ENCODE data around the gene SCAMP5. TPM values are rescaled to one million over a fixed set of nuclear protein-coding genes. Genes with fewer than 3 reads are reported as not detected.

The SCAMP5 gene
- total RNA-seq, 1 donor from 2014 or later: 16.4 TPM

GRCh38 chr15:74956648-74957475 lies 38.5 kb upstream of the SCAMP5 start, which contains the start of gene RPP25:
Gene RPP25 (minus strand): TSS chr15:74956772. CDS start chr15:74956583, 189 bp downstream.
- Histone ChIP-seq H3K79me2 (ENCODE audit: low read depth) (no peaks in the 10 kb centered on the region), H2AFZ (replicated peaks) (peak within 1 kb of the TSS; percentile 54), H3F3A (ENCODE audit: low read depth) (peaks cover 38% of the 10 kb centered on the region), H3K27ac (no peak within 1 kb of the TSS), H3K9me3 (ENCODE audit: low read depth) (no peaks in the 10 kb centered on the region), H3K9ac (no peak within 1 kb of the TSS), H3K4me1 (peaks cover 28% of the 10 kb centered on the region), H3K27me3 (peaks cover 73% of the 10 kb centered on the region), H3K4me2 (peak within 1 kb of the TSS; percentile 78), H3K36me3 (no peaks in the 10 kb centered on the region), H4K20me1 (ENCODE audit: low read depth) (peaks cover 11% of the 10 kb centered on the region), H3K4me3 (peak within 1 kb of the TSS; percentile 49)
- peak; percentile 87 for DNase-seq (ENCODE audit: low spot score)
- Mint-ChIP-seq H3K4me3 (peak within 1 kb of the TSS; percentile 79), H3K9me3 (no peaks in the 10 kb centered on the region), H3K27ac (no peak within 1 kb of the TSS), H3K27me3 (ENCODE audit: insufficient read depth, low read depth) (peaks cover 48% of the 10 kb centered on the region), H3K4me1 (peaks cover 24% of the 10 kb centered on the region), H3K36me3 (no peaks in the 10 kb centered on the region)
- TF ChIP-seq EZH2phosphoT487 (IDR thresholded peaks at IDR 0.05) (peak; percentile 21), EZH2 (IDR thresholded peaks at IDR 0.05) (peak; percentile 59)
- TF ChIP-seq, protein P1, sequence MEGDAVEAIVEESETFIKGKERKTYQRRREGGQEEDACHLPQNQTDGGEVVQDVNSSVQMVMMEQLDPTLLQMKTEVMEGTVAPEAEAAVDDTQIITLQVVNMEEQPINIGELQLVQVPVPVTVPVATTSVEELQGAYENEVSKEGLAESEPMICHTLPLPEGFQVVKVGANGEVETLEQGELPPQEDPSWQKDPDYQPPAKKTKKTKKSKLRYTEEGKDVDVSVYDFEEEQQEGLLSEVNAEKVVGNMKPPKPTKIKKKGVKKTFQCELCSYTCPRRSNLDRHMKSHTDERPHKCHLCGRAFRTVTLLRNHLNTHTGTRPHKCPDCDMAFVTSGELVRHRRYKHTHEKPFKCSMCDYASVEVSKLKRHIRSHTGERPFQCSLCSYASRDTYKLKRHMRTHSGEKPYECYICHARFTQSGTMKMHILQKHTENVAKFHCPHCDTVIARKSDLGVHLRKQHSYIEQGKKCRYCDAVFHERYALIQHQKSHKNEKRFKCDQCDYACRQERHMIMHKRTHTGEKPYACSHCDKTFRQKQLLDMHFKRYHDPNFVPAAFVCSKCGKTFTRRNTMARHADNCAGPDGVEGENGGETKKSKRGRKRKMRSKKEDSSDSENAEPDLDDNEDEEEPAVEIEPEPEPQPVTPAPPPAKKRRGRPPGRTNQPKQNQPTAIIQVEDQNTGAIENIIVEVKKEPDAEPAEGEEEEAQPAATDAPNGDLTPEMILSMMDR (IDR thresholded peaks at IDR 0.05): no peak

DNA sequence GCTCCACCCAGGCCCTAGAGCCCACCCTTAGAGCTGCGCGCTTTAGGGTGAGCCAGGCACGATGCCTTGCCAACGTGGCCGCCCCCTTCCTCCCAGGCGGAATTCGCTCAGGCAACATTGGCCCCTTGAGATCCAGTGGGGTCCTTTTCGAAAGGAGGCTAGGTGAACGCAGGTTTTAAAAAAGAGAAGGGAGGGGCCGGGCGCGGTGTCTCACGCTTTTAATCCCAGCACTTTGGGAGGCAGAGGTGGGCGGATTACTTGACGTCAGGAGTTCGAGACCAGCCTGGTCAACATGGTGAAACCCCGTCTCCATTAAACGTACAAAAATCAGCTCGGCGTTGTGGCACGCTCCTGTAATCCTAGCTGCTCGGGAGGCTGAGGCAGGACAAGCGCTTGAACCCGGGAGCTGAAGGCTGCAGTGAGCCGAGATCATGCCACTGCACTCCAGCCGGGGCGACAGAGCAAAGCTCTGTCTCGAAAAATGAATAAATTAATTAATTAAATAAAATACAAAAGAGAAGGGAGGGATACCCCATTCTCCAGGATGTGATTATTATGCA lies 37.8 kb upstream of the SCAMP5 start:
- no peak overlapping the region for H3K9ac ChIP-seq
- peak; percentile 1 for TF ChIP-seq EZH2 (IDR thresholded peaks at IDR 0.05)
- TF ChIP-seq, protein P1 (IDR thresholded peaks at IDR 0.05): no peak
- no peaks in the 10 kb centered on the region for H3K36me3 Mint-ChIP-seq
- H3K27ac ChIP-seq: no peak overlapping the region
- H2AFZ ChIP-seq (replicated peaks): no peak overlapping the region
- H3K27ac Mint-ChIP-seq: no peak overlapping the region
- H3F3A ChIP-seq (ENCODE audit: low read depth): peaks cover 38% of the 10 kb centered on the region
- H3K9me3 ChIP-seq (ENCODE audit: low read depth): no peaks in the 10 kb centered on the region
- H3K4me1 ChIP-seq: peaks cover 28% of the 10 kb centered on the region
- H3K27me3 Mint-ChIP-seq (ENCODE audit: insufficient read depth, low read depth): peaks cover 55% of the 10 kb centered on the region
- H3K79me2 ChIP-seq (ENCODE audit: low read depth): no peaks in the 10 kb centered on the region
- H3K4me1 Mint-ChIP-seq: peaks cover 24% of the 10 kb centered on the region
- peak overlapping the region; percentile 78 for H3K4me2 ChIP-seq
- peaks cover 11% of the 10 kb centered on the region for H4K20me1 ChIP-seq (ENCODE audit: low read depth)
- H3K9me3 Mint-ChIP-seq: no peaks in the 10 kb centered on the region
- H3K4me3 Mint-ChIP-seq: peak overlapping the region; percentile 82
- H3K27me3 ChIP-seq: peaks cover 80% of the 10 kb centered on the region
- DNase-seq (ENCODE audit: low spot score): peak; percentile 49
- peak overlapping the region; percentile 49 for H3K4me3 ChIP-seq
- no peaks in the 10 kb centered on the region for H3K36me3 ChIP-seq

- Mint-ChIP-seq H3K4me3 (peak overlapping the region; percentile 82), H3K4me1 (peaks cover 24% of the 10 kb centered on the region), H3K36me3 (no peaks in the 10 kb centered on the region), H3K27me3 (ENCODE audit: insufficient read depth, low read depth) (peaks cover 62% of the 10 kb centered on the region), H3K27ac (no peak overlapping the region), H3K9me3 (no peaks in the 10 kb centered on the region)
- no peak overlapping the region for H3K27ac ChIP-seq
- peaks cover 89% of the 10 kb centered on the region for H3K27me3 ChIP-seq
- H3K9me3 ChIP-seq (ENCODE audit: low read depth): no peaks in the 10 kb centered on the region
- H3K79me2 ChIP-seq (ENCODE audit: low read depth): no peaks in the 10 kb centered on the region
- peaks cover 11% of the 10 kb centered on the region for H4K20me1 ChIP-seq (ENCODE audit: low read depth)
- H2AFZ ChIP-seq (replicated peaks): no peak overlapping the region
- peak overlapping the region; percentile 49 for H3K4me3 ChIP-seq
- H3K4me1 ChIP-seq: peaks cover 28% of the 10 kb centered on the region
- no peak overlapping the region for H3K9ac ChIP-seq
- H3K36me3 ChIP-seq: no peaks in the 10 kb centered on the region
- peak overlapping the region; percentile 78 for H3K4me2 ChIP-seq
- TF ChIP-seq EZH2phosphoT487 (IDR thresholded peaks at IDR 0.05) (peak; percentile 2), EZH2 (IDR thresholded peaks at IDR 0.05) (peak; percentile 86)
- TF ChIP-seq, protein P1 (IDR thresholded peaks at IDR 0.05): peak; percentile 21
- peak; percentile 68 for DNase-seq (ENCODE audit: low spot score)
- H3F3A ChIP-seq (ENCODE audit: low read depth): peaks cover 38% of the 10 kb centered on the region
Observed at GRCh38 chr15:74958320-74958907, 36.9 kb upstream of the SCAMP5 start.
